NB4 (cell line): ENCODE measurements around the gene OR13F1.

Experiments
- DNase-seq: peaks from one replicate; pipeline ENCODE4 v3.0.0; 2010; ENCODE audit warnings: low read depth
- H3K4me3 ChIP-seq: one replicate; pipeline ENCODE4 v1.5.1; 2011; ENCODE audit warnings: mild to moderate bottlenecking, low read depth, low read length, moderate library complexity
- CTCF ChIP-seq: IDR thresholded peaks from one replicate; pipeline ENCODE4 v1.5.1; 2012; ENCODE audit warnings: low read depth, low read length
- MAX ChIP-seq: IDR thresholded peaks from 2 replicates; pipeline ENCODE4 v1.6.1; 2011; ENCODE audit warnings: low read depth, low read length
- MYC ChIP-seq: IDR thresholded peaks from 2 replicates; pipeline ENCODE4 v1.6.1; 2011; ENCODE audit warnings: low read depth, low read length
- POLR2A ChIP-seq: IDR thresholded peaks from 2 replicates; pipeline ENCODE4 v1.6.1; 2011; ENCODE audit warnings: mild to moderate bottlenecking; ENCODE audit not compliant: insufficient read length; ENCODE audit errors: extremely low read depth

The OR13F1 gene, protein sequence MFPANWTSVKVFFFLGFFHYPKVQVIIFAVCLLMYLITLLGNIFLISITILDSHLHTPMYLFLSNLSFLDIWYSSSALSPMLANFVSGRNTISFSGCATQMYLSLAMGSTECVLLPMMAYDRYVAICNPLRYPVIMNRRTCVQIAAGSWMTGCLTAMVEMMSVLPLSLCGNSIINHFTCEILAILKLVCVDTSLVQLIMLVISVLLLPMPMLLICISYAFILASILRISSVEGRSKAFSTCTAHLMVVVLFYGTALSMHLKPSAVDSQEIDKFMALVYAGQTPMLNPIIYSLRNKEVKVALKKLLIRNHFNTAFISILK

GRCh38 chr9:104503963-104504362 lies at the start of gene OR13F1:
Gene OR13F1, plus strand, starts transcription at chr9:104504263. Its CDS starts 0 bp downstream, at chr9:104504263.
- TF ChIP-seq CTCF (no peak), POLR2A (no peak), MYC (no peak)
- H3K4me3 ChIP-seq = no peak within 1 kb of the TSS
- DNase-seq = no peak

GRCh38 chr9:104456831-104457230 lies 47.2 kb upstream of the OR13F1 start:
- TF ChIP-seq MYC (no peak), MAX (no peak), POLR2A (no peak), CTCF (no peak)
- H3K4me3 ChIP-seq = no peak overlapping the region
- no peak for DNase-seq

DNA sequence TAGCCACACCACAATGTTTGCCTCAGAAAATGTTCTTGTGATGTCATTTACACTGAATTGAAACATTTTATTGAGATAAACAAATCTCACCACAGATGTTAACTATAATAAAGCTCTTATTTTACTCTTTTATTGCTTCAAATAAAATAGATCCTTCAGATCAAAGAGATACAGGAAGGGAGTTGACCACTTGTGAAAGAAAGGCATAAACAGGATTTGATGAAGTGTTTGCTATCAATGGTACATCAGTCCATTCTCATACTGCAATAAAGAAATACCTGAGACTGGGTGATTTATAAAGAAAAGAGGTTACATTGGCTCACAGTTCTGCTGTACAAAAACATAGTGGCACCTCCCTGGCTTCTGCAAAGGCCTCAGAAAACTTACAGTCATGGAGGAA lies 40.2 kb upstream of the OR13F1 start:
- DNase-seq = no peak
- H3K4me3 ChIP-seq = no peak overlapping the region
- TF ChIP-seq MYC = no peak
- TF ChIP-seq POLR2A = no peak
- no peak for TF ChIP-seq CTCF
- no peak for TF ChIP-seq MAX

- no peak overlapping the region for H3K4me3 ChIP-seq
- no peak for TF ChIP-seq MAX
- no peak for TF ChIP-seq CTCF
- no peak for TF ChIP-seq POLR2A
- TF ChIP-seq MYC = no peak
- DNase-seq = no peak
Measured at GRCh38 chr9:104468261-104468660, 35.8 kb upstream of the OR13F1 start.

DNA sequence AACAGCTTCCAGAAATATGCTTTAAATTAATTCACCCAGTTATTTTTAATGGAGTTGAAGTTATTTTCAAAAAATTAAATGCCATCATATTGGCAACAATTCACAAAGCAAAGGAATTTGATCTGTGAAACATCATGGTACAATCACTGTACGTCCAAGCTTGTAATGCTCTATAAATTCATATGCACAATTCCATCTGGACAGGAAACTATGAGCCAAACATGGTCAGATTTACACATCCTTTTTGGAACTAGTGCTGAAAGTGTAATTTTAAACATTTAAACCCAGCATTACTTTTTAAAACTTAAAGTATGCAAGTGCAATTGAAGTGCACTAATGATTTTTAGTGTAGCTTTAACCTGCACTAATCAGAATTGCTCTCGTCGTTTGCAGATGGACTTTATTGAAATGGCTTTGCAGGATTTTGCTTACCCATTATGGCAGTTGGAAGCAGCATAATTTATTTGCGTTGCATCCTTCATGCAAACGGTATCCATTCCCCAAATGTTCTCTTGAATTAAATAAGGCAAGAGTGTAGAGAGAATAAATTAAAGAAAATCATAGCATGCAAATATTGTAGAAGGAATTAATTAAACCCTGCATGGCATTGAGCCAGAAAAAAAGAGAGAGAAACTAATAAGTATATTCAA lies 21.0 kb upstream of the OR13F1 start:
- no peak overlapping the region for H3K4me3 ChIP-seq
- TF ChIP-seq POLR2A = no peak
- TF ChIP-seq MYC = no peak
- TF ChIP-seq CTCF = no peak
- TF ChIP-seq MAX = no peak
- DNase-seq = no peak

GRCh38 chr9:104485014-104485413 lies 19.0 kb upstream of the OR13F1 start:
- TF ChIP-seq POLR2A = no peak
- no peak for TF ChIP-seq CTCF
- TF ChIP-seq MYC = no peak
- no peak for TF ChIP-seq MAX
- H3K4me3 ChIP-seq = no peak overlapping the region
- DNase-seq = no peak
